Right cardiac atrium (tissue), 5 donors: ENCODE data around the gene SOX18. TPM values are rescaled to one million over a fixed set of nuclear protein-coding genes. Genes with fewer than 3 reads are reported as not detected.
"Not testable (repeated sequence)": the region's sequence is repeated elsewhere in the genome, so short reads cannot be mapped to it uniquely, and the experiment has no call there.

Experiments used
- ATAC-seq, 2 donors: fragments of 200-7000 bp; cut with Tn5 transposase; one replicate each; pipeline versions ENCODE4 v1.8.0 to v1.9.1; 2020; ENCODE audit warnings: moderate library complexity in 2 of 2, mild to moderate bottlenecking in 1 of 2
- DNase-seq, 3 donors: peaks; one replicate each; pipeline ENCODE4 v3.0.0-alpha.2; 2020
- H3K27ac ChIP-seq: one replicate; pipeline ENCODE4 v1.5.1; 2013; ENCODE audit warnings: mild to moderate bottlenecking, low read length, control low read depth, moderate library complexity
- H3K27me3 ChIP-seq: one replicate; pipeline ENCODE4 v1.6.1; 2013; ENCODE audit not compliant: control insufficient read depth, insufficient read depth
- H3K4me1 ChIP-seq: one replicate; pipeline ENCODE4 v1.6.1; 2013; ENCODE audit warnings: low read length; ENCODE audit not compliant: control insufficient read depth, insufficient read depth
- H3K4me3 ChIP-seq: one replicate; pipeline ENCODE4 v1.5.1; 2013; ENCODE audit warnings: low read length, control low read depth
- H3K9me3 ChIP-seq: one replicate; pipeline ENCODE4 v1.6.1; 2013; ENCODE audit warnings: low read length; ENCODE audit not compliant: control insufficient read depth
- WGBS: extraction: QIAGEN DNeasy Blood & Tissue Kit; methylation state at CpG from one replicate; pipeline ENCODE4 v1.1.7; 2013; 5-methylcytosine and 5-hydroxymethylcytosine counted together
- intact Hi-C, 4 donors: fragments of 100-400 bp; cut with DNase I; formaldehyde crosslinking; loops; one replicate each; pipeline versions ENCODE4 v1.11.0 to v1.14.0; 2022 to 2023
- polyA plus RNA-seq: library from polyadenylated mRNA; stranded (reverse); fragments of 200-250 nt; gene quantifications from one replicate; pipeline ENCODE4 v1.2.3, GENCODE V29; 2013
- total RNA-seq, 4 donors: library from RNA; stranded (reverse); fragmentation: NEBNext Ultra II Directional; extraction: Animal tissue kit (Norgen Biotek cat#: 25700); gene quantifications; one replicate each; pipeline ENCODE4 v1.2.1, GENCODE V29; 2021
- donor health status: healthy with polysubstance abuse.
- donor health status: DM: no; HTN: yes; CAD: no.
- donor health status: DM: no; HTN: no; CAD: no.
- donor health status: DM: no; HTN: yes; CAD: no; lungs with severe emphysema.
- donor health status: DM: yes; HTN: yes; CAD: no.

The SOX18 gene
- total and polyA plus RNA-seq, 5 donors = 26.8 to 42.1 (median 40.6) TPM

GRCh38 chr20:64024141-64024990 lies 25.1 kb downstream of the SOX18 start:
- 91% methylated on average over 17 of the region's 17 CpGs for WGBS
- Histone ChIP-seq H3K9me3 (no peaks in the 10 kb centered on the region), H3K27me3 (no peaks in the 10 kb centered on the region), H3K4me3 (no peak overlapping the region), H3K27ac (no peak overlapping the region), H3K4me1 (no peaks in the 10 kb centered on the region)
- DNase-seq (no peak), ATAC-seq (no peak)
- intact Hi-C loops = loop anchor here in 1 of 4 donors (1.0 kb wide), 1 partner anchor 14 kb away; no protein-coding TSS in a partner anchor

DNA sequence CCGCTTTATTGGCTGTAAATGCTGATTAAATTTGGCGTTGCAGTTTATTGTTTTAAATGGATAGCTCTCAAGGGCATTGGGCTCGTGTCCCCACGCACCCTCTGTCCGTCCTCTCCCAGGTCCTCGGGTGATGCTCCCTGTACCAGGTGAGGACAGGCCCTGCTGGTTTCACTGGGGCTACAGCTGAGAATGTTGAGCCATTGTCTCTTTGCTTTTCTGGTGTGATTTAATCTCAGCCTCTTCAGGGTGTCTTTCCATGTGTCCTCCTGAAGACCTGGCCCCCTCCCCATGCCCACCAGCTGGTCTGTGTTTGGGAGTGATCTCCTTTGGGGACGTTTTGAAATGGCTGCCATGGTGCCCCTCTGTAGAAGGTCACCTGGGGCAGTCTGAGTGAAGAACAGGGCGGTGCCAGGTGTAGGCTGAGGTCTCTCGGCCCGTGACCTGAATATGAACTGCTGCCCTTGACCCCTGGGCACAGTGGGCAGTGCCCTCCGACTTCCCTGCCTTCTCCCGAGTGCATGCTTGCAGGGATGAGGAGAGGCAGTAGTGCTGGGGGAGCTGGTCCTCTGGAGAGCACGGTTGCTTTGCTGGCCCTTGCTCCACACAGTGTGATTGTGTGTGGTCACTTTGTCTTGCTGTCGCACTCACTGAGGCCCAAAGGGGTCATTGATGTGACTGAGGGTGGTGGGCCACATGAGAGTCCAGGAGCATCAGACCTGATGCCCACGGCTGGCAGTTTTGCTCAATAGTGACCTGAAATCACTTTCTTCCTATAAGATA lies 25.9 kb downstream of the SOX18 start:
- intact Hi-C loops = loop anchor here in 1 of 4 donors (1.0 kb wide), 1 partner anchor 13 kb away; no protein-coding TSS in a partner anchor

GRCh38 chr20:64022671-64023360 lies 26.6 kb downstream of the SOX18 start:
- H3K9me3 ChIP-seq = no peaks in the 10 kb centered on the region
- 95% methylated on average over 17 of the region's 17 CpGs for WGBS
- H3K4me1 ChIP-seq = no peaks in the 10 kb centered on the region
- H3K27ac ChIP-seq = no peak overlapping the region
- no peak for DNase-seq
- intact Hi-C loops = no loop called here
- no peaks in the 10 kb centered on the region for H3K27me3 ChIP-seq
- ATAC-seq = no peak
- H3K4me3 ChIP-seq = no peak overlapping the region

More for the DNA sequence above, 25.9 kb downstream of the SOX18 start:
- H3K4me1 ChIP-seq = no peaks in the 10 kb centered on the region
- DNase-seq (peak in 1 of 3 donors; percentile 3), ATAC-seq (no peak)
- no peak overlapping the region for H3K27ac ChIP-seq
- WGBS = 89% methylated on average over 15 of the region's 15 CpGs
- H3K27me3 ChIP-seq = no peaks in the 10 kb centered on the region
- H3K9me3 ChIP-seq = no peaks in the 10 kb centered on the region
- no peak overlapping the region for H3K4me3 ChIP-seq

DNA sequence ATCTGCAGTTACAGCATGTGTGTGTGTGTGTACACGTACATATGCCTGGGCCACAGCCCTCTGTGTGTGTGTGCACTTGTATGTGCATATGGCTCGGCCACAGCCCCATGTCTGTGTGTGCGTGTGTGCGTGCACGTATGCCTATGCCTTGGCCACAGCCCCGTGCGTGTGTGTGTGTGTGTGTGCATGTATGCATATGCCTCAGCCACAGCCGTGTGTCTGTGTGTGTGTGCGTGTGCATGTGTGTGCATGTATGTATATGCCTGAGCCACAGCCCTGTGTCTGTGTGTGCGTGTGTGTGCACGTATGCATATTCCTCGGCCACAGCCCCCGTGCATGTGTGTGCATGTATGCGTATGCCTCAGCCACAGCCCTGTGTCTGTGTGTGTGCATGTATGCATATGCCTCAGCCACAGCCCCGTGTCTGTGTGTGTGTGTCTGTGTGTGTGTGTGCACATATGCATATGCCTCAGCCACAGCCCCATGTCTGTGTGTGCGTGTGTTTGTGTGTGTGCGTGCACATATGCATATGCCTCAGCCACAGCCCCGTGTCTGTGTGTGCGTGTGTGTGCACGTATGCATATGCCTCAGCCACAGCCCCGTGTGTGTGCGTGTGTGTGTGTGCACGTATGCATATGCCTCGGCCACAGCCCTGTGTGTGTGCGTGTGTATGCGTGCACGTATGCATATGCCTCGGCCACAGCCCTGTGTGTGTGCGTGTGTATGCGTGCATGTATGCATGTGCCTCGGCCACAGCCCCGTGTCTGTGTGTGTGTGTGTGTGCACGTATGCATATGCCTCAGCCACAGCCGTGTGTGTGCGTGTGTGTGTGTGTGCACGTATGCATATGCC lies 28.1 kb downstream of the SOX18 start:
- Histone ChIP-seq H3K27me3 (no peaks in the 10 kb centered on the region), H3K4me1 (no peaks in the 10 kb centered on the region), H3K27ac (no peak overlapping the region), H3K9me3 (no peaks in the 10 kb centered on the region), H3K4me3 (no peak overlapping the region)
- DNase-seq (no peak), ATAC-seq (no peak)
- intact Hi-C loops = no loop called here
- 94% methylated on average over 36 of the region's 36 CpGs for WGBS

GRCh38 chr20:64015635-64016034 lies 33.8 kb downstream of the SOX18 start:
- Histone ChIP-seq H3K27ac (no peak overlapping the region), H3K27me3 (no peaks in the 10 kb centered on the region), H3K4me1 (no peaks in the 10 kb centered on the region), H3K4me3 (no peak overlapping the region), H3K9me3 (no peaks in the 10 kb centered on the region)
- DNase-seq (no peak), ATAC-seq (no peak)
- intact Hi-C loops = no loop called here
- 78% methylated on average over 2 of the region's 2 CpGs for WGBS

DNA sequence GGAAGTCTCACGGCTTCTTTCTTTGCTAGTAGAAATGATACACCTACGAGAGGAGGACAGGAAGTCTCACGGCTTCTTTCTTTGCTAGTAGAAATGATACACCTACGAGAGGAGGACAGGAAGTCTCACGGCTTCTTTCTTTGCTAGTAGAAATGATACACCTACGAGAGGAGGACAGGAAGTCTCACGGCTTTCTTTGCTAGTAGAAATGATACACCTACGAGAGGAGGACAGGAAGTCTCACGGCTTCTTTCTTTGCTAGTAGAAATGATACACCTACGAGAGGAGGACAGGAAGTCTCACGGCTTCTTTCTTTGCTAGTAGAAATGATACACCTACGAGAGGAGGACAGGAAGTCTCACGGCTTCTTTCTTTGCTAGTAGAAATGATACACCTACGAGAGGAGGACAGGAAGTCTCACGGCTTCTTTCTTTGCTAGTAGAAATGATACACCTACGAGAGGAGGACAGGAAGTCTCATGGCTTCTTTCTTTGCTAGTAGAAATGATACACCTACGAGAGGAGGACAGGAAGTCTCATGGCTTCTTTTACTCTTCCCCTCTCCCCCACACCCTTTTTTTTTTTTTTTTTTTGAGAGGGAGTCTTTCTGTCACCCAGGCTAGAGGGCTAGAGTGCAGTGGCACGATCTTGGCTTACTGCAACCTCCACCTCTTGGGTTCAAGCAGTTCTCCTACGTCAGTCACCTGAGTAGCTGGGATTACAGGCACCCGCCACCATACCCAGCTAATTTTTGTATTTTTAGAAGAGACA lies 36.9 kb downstream of the SOX18 start:
- H3K9me3 ChIP-seq, H3K27me3 ChIP-seq, DNase-seq, intact Hi-C loops, H3K4me3 ChIP-seq, H3K4me1 ChIP-seq, ATAC-seq, H3K27ac ChIP-seq: not testable (repeated sequence)
- 92% methylated on average over 11 of the region's 20 CpGs for WGBS

DNA sequence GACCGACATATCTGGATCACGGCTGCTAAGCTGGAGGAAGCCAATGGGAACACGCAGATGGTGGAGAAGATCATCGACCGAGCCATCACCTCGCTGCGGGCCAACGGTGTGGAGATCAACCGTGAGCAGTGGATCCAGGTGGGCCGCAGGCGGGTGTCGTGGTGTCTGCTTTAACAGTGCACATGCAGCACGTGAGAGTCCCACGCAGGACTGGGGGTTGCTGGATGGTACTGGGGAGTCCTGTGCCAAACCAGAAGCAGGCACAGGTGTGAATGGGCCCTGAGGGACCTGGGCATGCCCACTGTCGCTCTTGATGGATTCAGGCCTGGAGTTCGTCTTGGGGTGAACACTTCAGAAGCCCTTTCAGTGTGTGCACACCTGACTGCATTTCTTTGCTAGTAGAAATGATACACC lies 38.1 kb downstream of the SOX18 start:
- 96% methylated on average over 16 of the region's 16 CpGs for WGBS
- H3K27ac ChIP-seq = no peak overlapping the region
- H3K9me3 ChIP-seq = no peaks in the 10 kb centered on the region
- ATAC-seq = no peak
- no peaks in the 10 kb centered on the region for H3K4me1 ChIP-seq
- no peak overlapping the region for H3K4me3 ChIP-seq
- H3K27me3 ChIP-seq = no peaks in the 10 kb centered on the region
- no peak for DNase-seq
- intact Hi-C loops = no loop called here

DNA sequence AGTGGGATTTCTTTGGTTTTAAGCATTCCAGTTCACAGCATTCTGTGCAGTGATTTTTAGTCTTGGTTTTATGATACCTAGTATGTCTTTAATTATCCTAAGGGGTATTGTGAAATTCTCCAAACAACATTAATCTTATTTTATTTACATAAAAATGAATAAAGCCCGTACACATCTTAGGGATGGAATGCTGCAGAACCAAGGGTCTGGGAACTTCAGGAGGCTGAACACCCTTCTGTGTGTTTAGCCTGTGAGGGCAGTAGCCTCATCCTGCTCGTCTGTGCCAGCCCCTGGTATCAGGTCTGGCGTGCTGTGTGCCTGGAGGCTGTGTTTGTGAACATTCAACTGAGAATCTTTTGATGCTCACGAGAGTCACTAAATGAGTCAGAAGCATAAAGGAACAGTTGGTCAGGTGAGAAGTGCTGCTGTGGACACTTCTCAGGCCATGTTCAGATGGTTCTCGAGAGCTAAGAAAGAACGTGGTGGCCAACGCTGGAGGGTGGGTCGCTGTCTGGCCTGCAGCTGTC lies 38.7 kb downstream of the SOX18 start:
- ATAC-seq = no peak
- intact Hi-C loops = loop anchor here in 1 of 4 donors (1.0 kb wide), 1 partner anchor 14 kb away; no protein-coding TSS in a partner anchor
- Histone ChIP-seq H3K4me3 (no peak overlapping the region), H3K9me3 (no peaks in the 10 kb centered on the region), H3K27ac (no peak overlapping the region), H3K4me1 (no peaks in the 10 kb centered on the region), H3K27me3 (no peaks in the 10 kb centered on the region)
- no peak for DNase-seq
- WGBS = 93% methylated on average over 8 of the region's 8 CpGs

- H3K27me3 ChIP-seq = no peaks in the 10 kb centered on the region
- intact Hi-C loops = loop anchor here in 1 of 4 donors (1.0 kb wide), 1 partner anchor 14 kb away; no protein-coding TSS in a partner anchor
- WGBS = 88% methylated on average over 13 of the region's 13 CpGs
- no peaks in the 10 kb centered on the region for H3K4me1 ChIP-seq
- DNase-seq (no peak), ATAC-seq (no peak)
- no peak overlapping the region for H3K4me3 ChIP-seq
- H3K27ac ChIP-seq = no peak overlapping the region
- no peaks in the 10 kb centered on the region for H3K9me3 ChIP-seq
Observed at GRCh38 chr20:64009811-64010387, 39.5 kb downstream of the SOX18 start.
